GM23248 (cell line): ENCODE data around the gene ADM2. TPM values are rescaled to one million over a fixed set of nuclear protein-coding genes. Genes with fewer than 3 reads are reported as not detected.

ENCODE experiments used
- DNase-seq: peaks from one replicate; pipeline ENCODE4 v3.0.0-alpha.2; 2015
- H2AFZ ChIP-seq: fragments of 200-600 bp; sonication (generic); 2 replicates; pipeline ENCODE4 v1.6.1; 2016; ENCODE audit warnings: antibody characterized with exemption
- H3F3A ChIP-seq: fragments of 200-600 bp; sonication (generic); 2 replicates; pipeline ENCODE4 v1.6.1; 2016; ENCODE audit warnings: mild to moderate bottlenecking, antibody characterized with exemption, mixed run types; ENCODE audit not compliant: insufficient read depth
- H3K27ac ChIP-seq: fragments of 200-600 bp; sonication (generic); 2 replicates; pipeline ENCODE4 v1.5.1; 2016; ENCODE audit warnings: mild to moderate bottlenecking
- H3K27me3 ChIP-seq: fragments of 200-600 bp; sonication (generic); replicated peaks from 2 replicates; pipeline ENCODE4 v1.6.1; 2016; ENCODE audit warnings: mild to moderate bottlenecking; ENCODE audit not compliant: insufficient read depth
- H3K36me3 ChIP-seq: fragments of 200-600 bp; sonication (generic); 2 replicates; pipeline ENCODE4 v1.6.1; 2016; ENCODE audit warnings: low read depth, mild to moderate bottlenecking
- H3K4me1 ChIP-seq: fragments of 200-600 bp; sonication (generic); 2 replicates; pipeline ENCODE4 v1.6.1; 2016; ENCODE audit warnings: mild to moderate bottlenecking; ENCODE audit not compliant: insufficient read depth
- H3K4me2 ChIP-seq: fragments of 200-600 bp; sonication (generic); one replicate; pipeline ENCODE4 v1.6.1; 2016; ENCODE audit warnings: mild to moderate bottlenecking; ENCODE audit not compliant: unreplicated experiment
- H3K4me3 ChIP-seq: fragments of 200-600 bp; sonication (generic); 2 replicates; pipeline ENCODE4 v1.5.1; 2016; ENCODE audit warnings: mild to moderate bottlenecking
- H3K79me2 ChIP-seq: fragments of 200-600 bp; sonication (generic); 2 replicates; pipeline ENCODE4 v1.6.1; 2016; ENCODE audit warnings: mild to moderate bottlenecking; ENCODE audit not compliant: insufficient read depth
- H3K9ac ChIP-seq: fragments of 200-600 bp; sonication (generic); 2 replicates; pipeline ENCODE4 v1.6.1; 2016; ENCODE audit warnings: mild to moderate bottlenecking
- H3K9me2 ChIP-seq: fragments of 200-600 bp; sonication (generic); 2 replicates; pipeline ENCODE4 v1.6.1; 2016; ENCODE audit warnings: mixed run types, mild to moderate bottlenecking, moderate library complexity; ENCODE audit not compliant: insufficient read depth
- H3K9me3 ChIP-seq: fragments of 200-600 bp; sonication (generic); one replicate; pipeline ENCODE4 v1.6.1; 2017; ENCODE audit warnings: low read depth
- H4K20me1 ChIP-seq: fragments of 200-600 bp; sonication (generic); 2 replicates; pipeline ENCODE4 v1.6.0; 2016; ENCODE audit not compliant: insufficient read depth
- EZH2 ChIP-seq: fragments of 200-600 bp; sonication (generic); IDR thresholded peaks from 2 replicates; pipeline ENCODE4 v1.6.1; 2018; ENCODE audit warnings: antibody characterized with exemption, mild to moderate bottlenecking; ENCODE audit not compliant: insufficient read depth, poor library complexity, severe bottlenecking
- EZH2phosphoT487 ChIP-seq: fragments of 200-600 bp; sonication (generic); IDR thresholded peaks from 2 replicates; pipeline ENCODE4 v1.6.1; 2018; ENCODE audit warnings: antibody characterized with exemption, moderate library complexity, mild to moderate bottlenecking, low read depth; ENCODE audit not compliant: insufficient read depth
- WGBS, 2 experiments: methylation state at CpG; one replicate each; pipeline ENCODE4 v1.1.6; 2015 to 2017; ENCODE audit warnings: low lambda C conversion rate in 2 of 2, low coverage in 1 of 2; ENCODE audit errors: missing lambda C conversion rate in 2 of 2; 5-methylcytosine and 5-hydroxymethylcytosine counted together
- in situ Hi-C: fragments of 300-500 bp; cut with MboI; formaldehyde crosslinking; loops from 2 replicates; pipeline ENCODE4 v1.15.0; 2020
- polyA plus RNA-seq: library from polyadenylated mRNA; unstranded; fragments of >200 nt; fragmentation: Nextera tagmentation; extraction: Ambion mirVana; gene quantifications from 2 replicates; pipeline ENCODE4 v1.2.1, GENCODE V29; 2016
- total RNA-seq: library from RNA; depleted of rRNA; stranded (reverse); fragments of >200 nt; shearing (Covaris generic); gene quantifications from 2 replicates; pipeline ENCODE4 v1.2.3, GENCODE V29; 2014

Gene ADM2
- total and polyA plus RNA-seq, 2 experiments from 2014 or later, result 11.6 to 15.2 TPM

- no peaks in the 10 kb centered on the region for H3K27me3 ChIP-seq
- TF ChIP-seq EZH2, result no peak
- no peak for TF ChIP-seq EZH2phosphoT487
- H3K4me3 ChIP-seq, result peak overlapping the region; percentile 81
- no peaks in the 10 kb centered on the region for H3K4me1 ChIP-seq
- DNase-seq, result no peak
- H3K27ac ChIP-seq, result 0 out of 2 replicates have a peak overlapping the region, but pooled peaks have one; percentile 15
- 57 to 67% methylated on average over 9 to 14 of the region's 15 CpGs for WGBS, 2 experiments
- H3K9me3 ChIP-seq, result no peaks in the 10 kb centered on the region
- no peaks in the 10 kb centered on the region for H3K9me2 ChIP-seq
- peak overlapping the region; percentile 45 for H3K4me2 ChIP-seq
- H2AFZ ChIP-seq, result no peak overlapping the region
- peak overlapping the region; percentile 95; the same call in 1 of the 2 replicates for H3K9ac ChIP-seq
- no peaks in the 10 kb centered on the region for H3K36me3 ChIP-seq
- H3K79me2 ChIP-seq, result peaks cover 8% of the 10 kb centered on the region
- no peaks in the 10 kb centered on the region for H4K20me1 ChIP-seq
- peaks cover 21% of the 10 kb centered on the region for H3F3A ChIP-seq
- in situ Hi-C loops, result no loop called here
These were observed 47.5 kb downstream of the ADM2 start for GRCh38 chr22:50528682-50529415.

DNA sequence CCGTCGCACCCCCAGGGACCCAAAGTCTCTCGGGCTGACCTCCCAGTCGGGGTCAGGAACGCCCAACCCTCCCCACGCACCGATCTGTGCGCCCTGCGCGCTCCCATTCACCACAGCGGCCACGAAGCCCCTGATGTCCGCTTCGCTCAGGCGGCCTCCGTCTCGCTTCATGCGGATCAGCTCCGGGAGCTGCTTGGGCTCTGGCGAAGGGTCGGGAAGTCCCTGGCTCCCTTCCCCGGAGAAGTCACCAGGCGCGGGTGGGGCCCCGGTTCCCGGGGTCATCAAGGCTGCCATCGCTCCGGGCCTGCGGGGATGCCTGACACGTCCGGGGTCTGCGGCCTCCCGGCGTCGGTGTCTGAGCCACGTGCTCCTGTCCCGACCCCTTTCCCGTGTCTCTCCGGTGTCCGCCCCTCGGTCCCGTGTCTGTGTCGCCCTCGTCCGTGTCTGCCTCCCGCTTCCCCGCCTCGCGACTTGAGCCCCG lies 48.1 kb downstream of the ADM2 start:
- H3K9ac ChIP-seq, result peak overlapping the region; percentile 95
- DNase-seq, result peak; percentile 49
- H2AFZ ChIP-seq, result peak overlapping the region; percentile 47
- no peaks in the 10 kb centered on the region for H4K20me1 ChIP-seq
- H3K79me2 ChIP-seq, result peaks cover 2% of the 10 kb centered on the region
- H3K4me3 ChIP-seq, result peak overlapping the region; percentile 81
- peak overlapping the region; percentile 45 for H3K4me2 ChIP-seq
- no peaks in the 10 kb centered on the region for H3K4me1 ChIP-seq
- H3F3A ChIP-seq, result peaks cover 21% of the 10 kb centered on the region
- TF ChIP-seq EZH2 (no peak), EZH2phosphoT487 (no peak)
- no peaks in the 10 kb centered on the region for H3K9me2 ChIP-seq
- no peaks in the 10 kb centered on the region for H3K9me3 ChIP-seq
- no peaks in the 10 kb centered on the region for H3K27me3 ChIP-seq
- 8 to 11% methylated on average over 38 to 47 of the region's 50 CpGs for WGBS, 2 experiments
- H3K27ac ChIP-seq, result peak overlapping the region; percentile 15; the same call in 1 of the 2 replicates
- no peaks in the 10 kb centered on the region for H3K36me3 ChIP-seq
- in situ Hi-C loops, result no loop called here

- Histone ChIP-seq H3F3A (peaks cover 21% of the 10 kb centered on the region), H2AFZ (peak within 1 kb of the TSS; percentile 47), H4K20me1 (no peaks in the 10 kb centered on the region), H3K9me2 (no peaks in the 10 kb centered on the region), H3K9ac (peak within 1 kb of the TSS; percentile 95), H3K27ac (peak within 1 kb of the TSS; percentile 55), H3K9me3 (no peaks in the 10 kb centered on the region), H3K4me3 (peak within 1 kb of the TSS; percentile 81), H3K36me3 (no peaks in the 10 kb centered on the region), H3K4me2 (peak within 1 kb of the TSS; percentile 81), H3K4me1 (no peaks in the 10 kb centered on the region), H3K79me2 (no peaks in the 10 kb centered on the region), H3K27me3 (no peaks in the 10 kb centered on the region)
- TF ChIP-seq EZH2phosphoT487 (no peak), EZH2 (no peak)
- in situ Hi-C loops, result no loop called here
- WGBS, 2 experiments, result 3 to 5% methylated on average over 28 to 73 of the region's 92 CpGs
- peak; percentile 90 for DNase-seq
These were observed 48.7 kb downstream of the ADM2 start, which contains the start of gene TYMP for GRCh38 chr22:50529897-50530579. TYMP (minus strand) TSS chr22:50530012; CDS start chr22:50529709, 303 bp downstream.

DNA sequence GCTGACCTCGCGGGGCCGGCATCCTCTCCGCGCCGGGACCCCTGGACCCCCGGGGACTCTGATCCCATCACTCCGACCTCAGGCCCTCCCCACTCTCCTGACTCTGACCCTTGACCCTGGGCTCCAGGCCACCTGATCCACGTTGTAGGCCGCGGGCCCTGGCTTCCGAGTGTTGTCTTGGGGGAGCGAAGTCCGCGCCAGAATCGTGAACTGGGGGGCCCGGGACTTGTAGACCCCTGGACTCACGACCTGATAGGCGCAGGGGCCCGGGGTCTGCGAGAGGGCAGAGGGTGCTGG lies 49.2 kb downstream of the ADM2 start:
- peak overlapping the region; percentile 81 for H3K4me2 ChIP-seq
- peak overlapping the region; percentile 95 for H3K9ac ChIP-seq
- peak overlapping the region; percentile 81 for H3K4me3 ChIP-seq
- H3K27ac ChIP-seq, result peak overlapping the region; percentile 55
- no peaks in the 10 kb centered on the region for H3K9me2 ChIP-seq
- H3F3A ChIP-seq, result peaks cover 21% of the 10 kb centered on the region
- H3K36me3 ChIP-seq, result no peaks in the 10 kb centered on the region
- H3K9me3 ChIP-seq, result no peaks in the 10 kb centered on the region
- TF ChIP-seq EZH2 (no peak), EZH2phosphoT487 (no peak)
- in situ Hi-C loops, result no loop called here
- WGBS, 2 experiments, result 1 to 4% methylated on average over 21 of the region's 21 CpGs
- H4K20me1 ChIP-seq, result no peaks in the 10 kb centered on the region
- DNase-seq, result peak; percentile 48
- H3K79me2 ChIP-seq, result no peaks in the 10 kb centered on the region
- H3K4me1 ChIP-seq, result no peaks in the 10 kb centered on the region
- H3K27me3 ChIP-seq, result no peaks in the 10 kb centered on the region
- H2AFZ ChIP-seq, result peak overlapping the region; percentile 47; the same call in 1 of the 2 replicates
